OCI-LY3 (cell line): ENCODE results near the gene GRK6.

Experiments
- CTCF ChIP-seq: fragments of 200-600, 300-600 bp; sonication (generic); IDR thresholded peaks from 2 replicates; pipeline ENCODE4 v1.5.1; 2014; ENCODE audit warnings: antibody characterized with exemption, low read length, low read depth
- EZH2phosphoT487 ChIP-seq: fragments of 200-600 bp; shearing (Covaris generic); IDR thresholded peaks from 2 replicates; pipeline ENCODE4 v1.6.1; 2018; ENCODE audit warnings: antibody characterized with exemption, mixed run types, low read depth

GRCh38 chr5:177453852-177454396, 27.4 kb downstream of the GRK6 start:
- TF ChIP-seq CTCF (no peak), EZH2phosphoT487 (no peak)
